ENCODE results near the gene GIN1. TPM values are rescaled to one million over a fixed set of nuclear protein-coding genes. Genes with fewer than 3 reads are reported as not detected.

GIN1 gene
- total and polyA plus RNA-seq, 9 of the 15 experiments (the other 6 are each of a cell fraction or from before 2014, with no cell fraction given), result 2.4 to 9.8 (median 7.8) TPM

DNA sequence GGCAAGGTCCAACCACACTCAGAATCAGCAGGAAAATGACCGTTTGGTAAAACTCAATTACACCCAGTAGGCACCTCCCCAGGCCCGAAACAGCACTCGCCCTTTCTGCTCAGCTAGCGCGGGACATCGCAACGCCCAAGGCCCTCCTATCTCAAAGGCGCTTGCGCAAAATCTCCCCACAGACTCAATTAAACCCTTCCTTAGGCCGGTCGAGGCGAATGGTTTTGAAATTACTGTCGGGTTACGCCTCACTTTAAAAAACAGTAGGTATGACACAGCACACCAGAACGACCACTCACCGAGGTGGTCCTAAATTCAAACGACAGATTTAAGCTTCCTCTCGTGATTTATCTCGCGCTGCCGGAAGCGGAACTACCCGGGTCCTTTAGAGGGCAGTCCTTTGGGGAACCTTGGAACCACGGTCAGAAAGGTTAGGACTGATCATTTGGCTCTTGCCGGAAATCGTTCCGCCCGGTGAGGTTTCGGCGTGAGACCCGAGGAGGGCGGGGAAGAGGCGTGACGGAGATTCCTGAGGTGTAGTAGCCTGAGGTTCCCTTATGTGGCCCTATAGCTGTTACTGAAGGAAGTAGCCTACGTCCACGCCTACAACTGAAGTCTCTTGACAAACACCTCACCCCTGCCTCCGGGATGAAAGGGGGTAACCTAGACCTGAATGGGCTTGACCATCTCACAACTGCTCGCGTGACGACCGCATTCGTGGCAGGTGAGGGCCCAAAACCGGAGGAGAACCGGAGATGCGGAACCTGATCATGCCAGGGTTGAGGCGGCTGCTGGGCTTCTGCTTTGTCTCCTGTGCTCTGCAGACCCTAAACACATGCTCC lies at the start of gene GIN1, which contains the start of gene PPIP5K2 (continued):
- TF ChIP-seq REST (IDR thresholded peaks at IDR 0.05; ENCODE audit: borderline replicate concordance), result no peak
- TF ChIP-seq REST (CRISPR knock-in tag; IDR thresholded peaks at IDR 0.05; ENCODE audit: low read depth), result no peak
- TF ChIP-seq ZFPM2 (CRISPR knock-in tag; IDR thresholded peaks at IDR 0.05), result no peak
- TF ChIP-seq USF1 (CRISPR knock-in tag; IDR thresholded peaks at IDR 0.05), result no peak
- peak; percentile 83 for TF ChIP-seq NR2C2 (CRISPR knock-in tag; IDR thresholded peaks at IDR 0.05)
- peak; percentile 96 for TF ChIP-seq NR2C2 (tag; IDR thresholded peaks at IDR 0.05)
- TF ChIP-seq TBL1XR1 (IDR thresholded peaks at IDR 0.05; ENCODE audit: low read length in 2 of 2), result peak in 1 of 2 experiments; percentile 15; a peak in 3 of 4 replicates
- TF ChIP-seq ZNF217 (CRISPR knock-in tag; IDR thresholded peaks at IDR 0.05), result no peak
- TF ChIP-seq YBX1 (IDR thresholded peaks at IDR 0.05), result no peak
- peak; percentile 80 for TF ChIP-seq E2F1 (CRISPR knock-in tag; IDR thresholded peaks at IDR 0.05)
- no peak for TF ChIP-seq BMI1 (IDR thresholded peaks at IDR 0.05; ENCODE audit: low read length)
- peak; percentile 90 for TF ChIP-seq POLR2AphosphoS5 (IDR thresholded peaks at IDR 0.05; ENCODE audit: control insufficient read depth, insufficient read depth, low read depth, low read length)
- TF ChIP-seq, protein P1, sequence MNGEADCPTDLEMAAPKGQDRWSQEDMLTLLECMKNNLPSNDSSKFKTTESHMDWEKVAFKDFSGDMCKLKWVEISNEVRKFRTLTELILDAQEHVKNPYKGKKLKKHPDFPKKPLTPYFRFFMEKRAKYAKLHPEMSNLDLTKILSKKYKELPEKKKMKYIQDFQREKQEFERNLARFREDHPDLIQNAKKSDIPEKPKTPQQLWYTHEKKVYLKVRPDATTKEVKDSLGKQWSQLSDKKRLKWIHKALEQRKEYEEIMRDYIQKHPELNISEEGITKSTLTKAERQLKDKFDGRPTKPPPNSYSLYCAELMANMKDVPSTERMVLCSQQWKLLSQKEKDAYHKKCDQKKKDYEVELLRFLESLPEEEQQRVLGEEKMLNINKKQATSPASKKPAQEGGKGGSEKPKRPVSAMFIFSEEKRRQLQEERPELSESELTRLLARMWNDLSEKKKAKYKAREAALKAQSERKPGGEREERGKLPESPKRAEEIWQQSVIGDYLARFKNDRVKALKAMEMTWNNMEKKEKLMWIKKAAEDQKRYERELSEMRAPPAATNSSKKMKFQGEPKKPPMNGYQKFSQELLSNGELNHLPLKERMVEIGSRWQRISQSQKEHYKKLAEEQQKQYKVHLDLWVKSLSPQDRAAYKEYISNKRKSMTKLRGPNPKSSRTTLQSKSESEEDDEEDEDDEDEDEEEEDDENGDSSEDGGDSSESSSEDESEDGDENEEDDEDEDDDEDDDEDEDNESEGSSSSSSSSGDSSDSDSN (IDR thresholded peaks at IDR 0.05; ENCODE audit: borderline replicate concordance in 1 of 2, low read depth in 2 of 2, low read length in 2 of 2), result peak; percentile 96 to 98
- TF ChIP-seq CTBP1 (IDR thresholded peaks at IDR 0.05; ENCODE audit: borderline replicate concordance), result peak; percentile 67; the same call in 1 of the 2 replicates
